NCI-H128 (cell line): Measurements from ENCODE around the gene DLGAP1.
"Not testable (repeated sequence)": the region's sequence is repeated elsewhere in the genome, so short reads cannot be mapped to it uniquely, and the experiment has no call there.

ENCODE experiments used
- DNase-seq: peaks from one replicate; lab custom pipeline; 2025; ENCODE audit not compliant: unreplicated experiment; lab: John Stamatoyannopoulos, UW

DLGAP1 gene

DNA sequence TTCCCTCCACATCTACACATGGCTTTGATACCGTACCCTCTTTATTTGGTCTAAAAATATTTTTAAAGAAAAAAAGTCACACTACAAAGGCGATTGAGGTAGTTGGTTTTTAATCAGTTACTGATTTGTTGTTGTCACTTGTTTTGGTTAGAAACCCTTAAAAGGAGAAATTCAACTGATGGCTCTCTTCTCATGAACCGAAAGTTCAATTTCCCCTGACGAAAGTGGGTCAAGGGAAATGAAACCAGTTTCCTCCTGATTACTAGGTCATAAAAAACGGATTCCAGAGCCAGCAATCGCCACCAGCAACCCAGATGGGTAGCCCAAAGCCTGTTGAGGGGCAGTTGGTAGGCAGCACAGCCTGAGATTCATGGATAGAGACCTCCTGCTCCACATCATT lies 63.2 kb downstream of the DLGAP1 start:
- DNase-seq = no peak

GRCh38 chr18:4385876-4386275 lies 69.2 kb downstream of the DLGAP1 start:
- no peak for DNase-seq

- no peak for DNase-seq
Measured at GRCh38 chr18:4384932-4385331, 70.2 kb downstream of the DLGAP1 start.

DNA sequence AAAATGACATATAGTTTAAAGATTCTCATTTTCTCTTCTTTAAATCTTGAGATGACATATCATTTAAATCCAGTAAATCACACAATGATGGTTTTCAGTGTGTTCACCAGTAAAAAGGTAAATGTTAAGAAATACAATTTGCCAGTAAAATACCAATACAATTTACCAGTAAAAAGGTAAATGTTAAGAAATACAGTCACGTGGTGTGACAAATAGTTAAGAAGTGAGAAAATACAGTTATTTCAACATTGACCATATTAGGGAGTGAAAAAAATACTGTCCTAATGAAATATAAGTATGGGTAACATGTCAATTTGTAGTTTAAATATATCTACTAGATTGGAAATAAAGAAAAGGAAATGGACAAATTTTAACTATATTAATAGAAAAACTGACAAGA lies 80.5 kb downstream of the DLGAP1 start:
- no peak for DNase-seq

DNA sequence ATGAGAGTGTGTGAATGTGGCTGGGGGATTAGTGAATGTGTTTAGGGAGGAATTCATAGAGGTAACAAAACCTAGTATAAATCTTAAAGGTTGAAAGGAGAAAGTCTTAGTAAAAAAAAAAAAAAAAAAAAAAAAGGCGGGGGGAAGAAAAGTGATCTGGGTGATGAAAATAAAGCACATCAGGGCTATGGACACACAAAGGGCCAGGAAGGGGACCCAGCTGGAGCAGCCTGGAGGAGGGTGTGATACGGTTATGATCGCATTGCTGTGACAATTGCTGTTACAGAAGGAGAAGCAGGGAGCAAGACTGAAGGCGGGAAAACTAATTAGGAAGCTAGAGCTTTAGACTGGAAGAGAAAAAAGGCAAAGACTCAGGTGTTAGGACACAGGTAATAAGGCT lies 85.4 kb downstream of the DLGAP1 start:
- DNase-seq = no peak

DNA sequence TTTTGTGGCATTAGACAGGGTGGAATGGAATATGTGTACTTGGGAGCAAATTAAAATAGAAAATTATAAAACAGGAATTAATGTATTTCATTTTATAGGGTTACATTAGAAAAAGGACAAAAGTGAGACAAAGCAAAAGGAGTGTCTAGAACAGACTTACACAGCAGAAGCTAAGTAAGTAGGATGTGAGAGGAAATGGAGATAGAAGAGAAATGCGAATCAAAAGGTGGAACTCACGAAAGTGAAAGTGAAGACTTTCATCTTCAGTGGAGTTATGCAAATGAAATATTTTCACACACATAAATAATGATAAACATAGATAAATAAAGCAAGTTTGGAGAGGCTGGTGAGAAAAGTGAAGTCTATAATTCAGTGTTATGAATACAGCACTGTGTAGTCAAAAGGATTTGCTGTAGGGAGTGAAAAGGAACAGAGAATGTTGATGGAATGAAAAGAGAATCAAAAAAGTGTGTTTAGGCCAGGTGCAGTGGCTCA lies 94.8 kb downstream of the DLGAP1 start:
- DNase-seq = no peak

GRCh38 chr18:4358618-4359017 lies 96.5 kb downstream of the DLGAP1 start:
- DNase-seq = no peak

DNA sequence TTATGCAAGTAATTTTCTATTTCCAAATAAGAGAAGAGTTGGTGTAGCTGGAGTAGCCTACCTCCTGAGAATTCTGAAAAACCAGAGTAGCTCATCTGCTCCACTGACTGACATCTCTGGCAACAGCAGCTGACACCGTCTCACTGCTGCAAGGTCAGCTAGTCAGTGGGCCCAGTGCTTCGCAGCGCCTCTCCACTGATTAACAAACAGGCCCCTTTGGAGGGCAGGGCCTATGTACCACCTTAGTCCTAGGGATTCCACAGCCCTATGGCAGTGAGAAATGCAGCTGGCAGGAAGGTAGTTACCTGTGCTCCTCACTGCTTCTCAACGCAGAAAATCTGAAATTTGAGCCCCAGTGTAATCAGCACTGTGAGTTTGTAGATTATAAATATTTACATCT lies 97.5 kb downstream of the DLGAP1 start:
- no peak for DNase-seq

DNA sequence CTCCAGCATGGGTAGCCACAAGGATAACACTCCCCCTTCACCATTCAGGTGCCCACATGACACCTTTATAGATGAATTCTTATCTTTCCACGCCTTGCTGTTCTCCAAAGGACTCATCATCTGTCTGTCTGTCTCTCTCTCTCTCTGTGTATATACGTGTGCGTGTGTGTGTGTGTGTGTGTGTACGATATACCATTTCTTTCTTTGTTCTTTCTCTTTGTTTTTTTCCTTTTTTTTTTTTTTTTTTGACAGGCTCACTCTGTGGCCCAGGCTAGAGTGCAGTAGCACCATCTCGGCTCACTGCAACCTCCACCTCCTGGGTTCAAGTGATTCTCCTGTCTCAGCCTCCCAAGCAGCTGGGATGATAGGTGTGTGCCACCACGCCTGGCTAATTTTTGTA lies 98.2 kb downstream of the DLGAP1 start:
- DNase-seq = no peak

DNA sequence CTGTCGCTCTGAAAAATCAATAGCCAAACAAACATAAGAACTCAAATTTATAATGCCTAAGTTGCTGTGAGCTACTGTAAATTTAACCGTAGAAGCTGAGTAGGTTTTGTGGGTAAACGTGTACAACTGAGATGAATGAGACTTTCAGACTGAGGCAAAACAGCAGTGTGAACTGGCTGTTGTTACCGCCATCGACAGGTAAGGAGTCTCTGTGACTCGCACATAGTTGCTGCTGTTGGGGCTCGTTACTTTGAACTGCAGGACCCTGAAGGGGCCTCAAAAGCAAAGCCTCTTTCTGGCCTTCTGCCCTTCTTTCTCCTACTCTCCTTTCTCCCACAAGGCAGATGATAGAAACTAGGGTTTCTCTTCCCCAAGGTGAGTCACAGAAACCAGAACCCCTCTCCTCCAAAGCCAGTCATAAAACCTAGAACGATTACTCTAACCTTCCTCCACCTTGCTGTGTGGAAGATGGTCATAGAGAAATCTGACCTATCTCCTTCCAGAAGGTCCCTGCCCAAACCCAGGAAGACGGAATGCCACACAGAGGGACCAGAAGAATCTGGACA lies 101.2 kb downstream of the DLGAP1 start:
- DNase-seq = no peak

GRCh38 chr18:4352746-4353551 lies 102.2 kb downstream of the DLGAP1 start:
- DNase-seq = peak; percentile 27

- no peak for DNase-seq
Measured at GRCh38 chr18:4351005-4351404, 104.1 kb downstream of the DLGAP1 start.

DNA sequence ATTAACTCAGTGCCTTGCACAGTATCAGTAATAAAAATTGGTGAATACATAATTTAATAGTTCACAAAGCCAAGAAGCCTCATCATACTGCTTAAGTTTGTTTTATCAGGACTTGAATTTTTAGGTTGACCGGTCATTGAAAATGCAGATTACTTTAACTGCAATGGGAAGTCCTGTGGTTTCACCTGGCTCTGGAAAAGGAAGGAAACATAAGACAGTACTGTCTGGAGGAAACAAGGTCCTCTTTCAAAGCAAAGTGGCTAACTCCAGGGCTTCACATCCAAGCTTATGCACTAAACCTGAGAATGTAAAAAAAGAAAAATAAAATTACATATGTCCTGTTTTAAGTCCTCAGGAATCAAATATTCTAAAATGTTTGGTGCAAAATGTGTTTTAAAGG lies 119.7 kb downstream of the DLGAP1 start:
- no peak for DNase-seq

DNA sequence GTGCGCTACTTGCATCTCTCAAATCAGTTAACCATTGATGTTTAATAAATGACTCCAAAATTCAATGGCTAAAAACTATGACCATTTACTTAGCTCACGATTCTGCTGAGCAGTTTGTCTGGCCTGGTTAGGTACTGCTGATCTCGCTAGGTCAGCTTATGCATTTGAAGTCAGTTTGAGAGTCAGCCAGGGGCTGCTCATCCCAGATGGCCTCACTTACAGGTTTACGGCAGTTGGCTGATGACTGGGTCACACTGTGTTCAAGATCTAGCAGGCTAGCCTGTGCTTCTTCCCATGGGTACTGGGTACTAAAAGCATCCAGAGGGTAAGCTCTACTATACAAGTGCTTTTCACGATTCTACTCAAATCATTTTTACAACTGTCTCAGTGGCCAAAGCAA lies 122.1 kb downstream of the DLGAP1 start:
- DNase-seq = no peak

- no peak for DNase-seq
Measured at GRCh38 chr18:4319738-4320677, 135.1 kb downstream of the DLGAP1 start.

DNA sequence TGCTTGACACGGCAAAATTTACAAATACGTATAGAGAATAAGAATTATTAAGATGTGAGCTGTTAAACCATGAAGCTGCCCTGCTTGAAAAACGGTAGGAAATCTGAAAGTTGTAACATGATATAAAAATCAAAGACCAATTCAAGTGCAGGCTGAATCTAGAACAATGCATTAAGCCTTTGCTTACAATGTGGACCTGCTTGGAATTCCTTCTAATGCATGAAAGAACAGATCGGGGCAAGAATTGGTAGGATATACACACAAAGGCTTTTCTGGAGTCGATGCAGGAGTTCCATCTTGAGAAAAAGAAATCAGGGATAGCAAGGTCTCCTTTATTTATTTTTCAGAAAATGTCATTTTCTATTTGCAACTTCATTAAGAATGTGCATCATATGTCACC lies 136.8 kb downstream of the DLGAP1 start:
- no peak for DNase-seq

DNA sequence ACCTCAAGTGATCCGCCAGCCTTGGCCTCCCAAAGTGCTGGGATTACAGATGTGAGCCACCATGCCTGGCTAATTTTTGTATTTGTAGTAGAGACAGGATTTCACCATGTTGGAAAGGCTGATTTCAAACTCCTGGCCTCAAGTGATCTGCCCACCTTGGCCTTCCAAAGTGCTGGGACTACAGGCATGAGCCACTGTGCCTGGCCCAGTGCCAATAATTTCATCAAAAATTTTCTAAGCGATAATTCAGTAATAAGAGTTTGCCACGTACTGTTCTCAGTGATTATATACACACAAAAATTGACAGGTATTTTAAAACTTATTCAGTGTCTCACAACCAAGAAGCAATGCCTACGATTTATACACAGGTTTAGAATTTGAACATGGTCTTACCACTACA lies 143.2 kb downstream of the DLGAP1 start:
- DNase-seq = not testable (repeated sequence)

- DNase-seq = no peak
Measured at GRCh38 chr18:4311136-4311535, 144.0 kb downstream of the DLGAP1 start.

DNA sequence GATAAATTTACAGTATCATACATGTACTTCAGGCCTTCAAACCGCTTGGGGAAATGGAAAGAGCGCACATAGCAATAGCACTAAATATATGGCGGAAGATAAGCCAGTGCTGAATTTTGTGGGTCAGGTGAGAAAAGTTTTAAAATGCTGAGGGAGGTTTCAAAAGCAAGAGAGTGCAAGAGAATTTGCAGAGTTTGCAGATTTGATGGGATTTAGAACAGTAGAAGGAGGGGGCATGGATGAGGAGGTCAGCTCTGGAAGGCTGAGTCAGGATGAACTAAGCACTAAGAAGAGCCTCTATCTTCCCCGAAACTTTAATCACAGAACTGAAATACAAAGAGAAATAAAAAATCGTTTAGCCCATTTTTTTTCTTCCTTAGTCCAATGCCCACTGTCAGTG lies 145.9 kb downstream of the DLGAP1 start:
- no peak for DNase-seq

DNA sequence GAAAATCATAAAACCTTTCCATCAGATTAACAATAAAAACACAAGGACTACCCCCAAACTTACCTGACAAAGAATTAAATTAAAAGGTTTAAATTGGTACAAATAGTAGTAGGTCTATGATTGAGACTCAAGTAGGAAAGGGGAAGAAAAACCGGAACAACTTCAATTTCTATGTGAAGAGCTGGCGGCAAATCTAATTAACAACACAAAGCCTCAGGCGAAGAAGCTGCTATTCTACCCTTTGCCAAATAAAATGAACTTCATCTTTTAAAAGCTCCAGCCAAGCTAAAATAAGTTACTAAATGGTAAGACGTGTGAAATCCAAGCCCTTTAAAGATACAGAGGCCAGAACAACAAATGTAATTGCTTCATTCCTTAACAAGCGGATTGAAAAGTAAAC lies 146.5 kb downstream of the DLGAP1 start:
- DNase-seq = no peak

DNA sequence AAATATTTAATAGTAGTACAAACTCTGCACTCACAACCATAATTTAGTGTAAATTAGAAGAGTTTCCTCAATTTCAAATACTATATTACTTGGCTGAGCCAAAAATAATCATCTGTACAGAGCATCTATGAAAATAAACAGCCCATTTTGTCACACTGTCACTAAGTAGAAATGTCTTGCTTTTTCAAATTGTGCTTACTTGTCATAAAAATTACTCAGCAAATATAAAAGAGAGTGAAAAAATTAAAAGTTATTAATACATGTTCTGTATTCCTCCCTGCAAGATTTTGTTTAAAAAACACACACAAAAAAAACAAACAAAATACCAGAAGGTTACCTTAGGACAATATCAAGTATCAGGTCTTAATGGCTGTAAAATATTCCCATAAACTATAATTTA lies 155.7 kb downstream of the DLGAP1 start:
- no peak for DNase-seq

GRCh38 chr18:4293337-4293736 lies 161.8 kb downstream of the DLGAP1 start:
- no peak for DNase-seq
